Measurements from ENCODE around the gene LRRC34.

The LRRC34 gene

DNA sequence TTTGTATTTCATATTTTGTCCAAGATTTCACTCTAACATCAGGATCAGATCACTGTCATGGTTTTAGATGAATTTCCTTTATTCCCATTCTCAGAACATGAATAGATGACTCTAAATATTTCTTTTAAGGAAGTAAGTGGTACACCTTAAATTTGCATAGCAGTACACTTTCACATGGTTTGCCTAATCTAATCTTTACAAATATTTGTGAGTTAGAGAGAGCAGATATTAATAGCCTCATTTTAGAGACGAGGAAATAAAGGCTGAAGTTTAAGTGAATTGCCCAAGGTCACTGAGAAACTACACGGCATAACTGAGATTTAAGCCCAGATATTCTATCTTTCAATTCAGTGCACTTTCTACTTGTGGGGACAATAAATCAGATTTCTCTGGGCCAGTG, 62.0 kb downstream of the LRRC34 start:
- TF ChIP-seq, protein P1, sequence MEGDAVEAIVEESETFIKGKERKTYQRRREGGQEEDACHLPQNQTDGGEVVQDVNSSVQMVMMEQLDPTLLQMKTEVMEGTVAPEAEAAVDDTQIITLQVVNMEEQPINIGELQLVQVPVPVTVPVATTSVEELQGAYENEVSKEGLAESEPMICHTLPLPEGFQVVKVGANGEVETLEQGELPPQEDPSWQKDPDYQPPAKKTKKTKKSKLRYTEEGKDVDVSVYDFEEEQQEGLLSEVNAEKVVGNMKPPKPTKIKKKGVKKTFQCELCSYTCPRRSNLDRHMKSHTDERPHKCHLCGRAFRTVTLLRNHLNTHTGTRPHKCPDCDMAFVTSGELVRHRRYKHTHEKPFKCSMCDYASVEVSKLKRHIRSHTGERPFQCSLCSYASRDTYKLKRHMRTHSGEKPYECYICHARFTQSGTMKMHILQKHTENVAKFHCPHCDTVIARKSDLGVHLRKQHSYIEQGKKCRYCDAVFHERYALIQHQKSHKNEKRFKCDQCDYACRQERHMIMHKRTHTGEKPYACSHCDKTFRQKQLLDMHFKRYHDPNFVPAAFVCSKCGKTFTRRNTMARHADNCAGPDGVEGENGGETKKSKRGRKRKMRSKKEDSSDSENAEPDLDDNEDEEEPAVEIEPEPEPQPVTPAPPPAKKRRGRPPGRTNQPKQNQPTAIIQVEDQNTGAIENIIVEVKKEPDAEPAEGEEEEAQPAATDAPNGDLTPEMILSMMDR (IDR thresholded peaks at IDR 0.05; ENCODE audit: insufficient read depth, low read length, missing control alignments) = no peak

DNA sequence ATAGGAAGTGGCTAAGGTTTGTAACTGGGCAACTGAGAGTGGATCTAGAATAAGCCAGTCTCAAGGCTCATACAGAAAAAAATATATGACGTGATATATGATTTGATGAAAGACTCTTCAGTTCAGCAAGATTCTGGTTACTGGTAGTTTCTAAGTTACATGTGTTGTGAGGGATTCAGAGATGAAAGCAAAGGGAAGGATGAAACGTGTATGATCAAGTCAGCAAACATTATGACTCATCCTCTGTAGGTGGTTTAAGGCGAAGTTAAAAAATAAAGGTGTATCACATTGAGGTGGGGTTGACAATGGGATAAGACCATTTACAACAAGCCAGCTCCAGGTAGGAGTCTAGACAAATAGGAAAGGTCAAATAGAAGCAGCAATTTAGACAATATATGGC, 64.0 kb downstream of the LRRC34 start:
- CTCF ChIA-PET = interaction anchor here (0.8 kb wide), 1 partner anchor 19 kb away, joined by 3 read pairs; no protein-coding TSS in a partner anchor
- no peak overlapping the region for H3K4me3 ChIP-seq (ENCODE audit: low read depth, low read length)
- POLR2A ChIA-PET = no interaction called here
- TF ChIP-seq, protein P1 (IDR thresholded peaks at IDR 0.05; ENCODE audit: insufficient read depth, low read length, missing control alignments) = no peak
- no peak for DNase-seq (ENCODE audit: low read depth, low spot score)

More for the DNA sequence above, 62.0 kb downstream of the LRRC34 start:
- no peak for DNase-seq (ENCODE audit: low read depth, low spot score)
- CTCF ChIA-PET = no interaction called here
- POLR2A ChIA-PET = no interaction called here
- no peak overlapping the region for H3K4me3 ChIP-seq (ENCODE audit: low read depth, low read length)

GRCh38 chr3:169746924-169747323, 65.8 kb downstream of the LRRC34 start:
- DNase-seq (ENCODE audit: low read depth, low spot score) = no peak
- ChIA-PET POLR2A (no interaction called here), CTCF (interaction anchor here (0.9 to 1.1 kb wide), 3 partner anchors 9 to 795 kb away, joined by 3 read pairs; no protein-coding TSS in a partner anchor)
- TF ChIP-seq, protein P1 (IDR thresholded peaks at IDR 0.05; ENCODE audit: insufficient read depth, low read length, missing control alignments) = no peak
- no peak overlapping the region for H3K4me3 ChIP-seq (ENCODE audit: low read depth, low read length)

GRCh38 chr3:169744366-169745054, 68.2 kb downstream of the LRRC34 start:
- H3K4me3 ChIP-seq (ENCODE audit: low read depth, low read length) = no peak overlapping the region
- DNase-seq (ENCODE audit: low read depth, low spot score) = no peak
- ChIA-PET CTCF (interaction anchor here (0.6 to 3.0 kb wide), 7 partner anchors 10 to 879 kb away, joined by 3 to 14 read pairs (median 3); no protein-coding TSS in a partner anchor), POLR2A (no interaction called here)
- TF ChIP-seq, protein P1 (IDR thresholded peaks at IDR 0.05; ENCODE audit: insufficient read depth, low read length, missing control alignments) = no peak

Data from AG04449 (cell line).